Measurements from ENCODE around the gene PCP4L1.
"Not testable (repeated sequence)": the region's sequence is repeated elsewhere in the genome, so short reads cannot be mapped to it uniquely, and the experiment has no call there.

PCP4L1 gene

GRCh38 chr1:161229896-161230295, 28.6 kb upstream of the PCP4L1 start:
- DNase-seq: no peak

- no peak for DNase-seq
These were observed 27.8 kb upstream of the PCP4L1 start for GRCh38 chr1:161230762-161231161.

GRCh38 chr1:161233102-161233501, 25.4 kb upstream of the PCP4L1 start:
- DNase-seq: no peak

- no peak for DNase-seq
These were observed 22.4 kb upstream of the PCP4L1 start for GRCh38 chr1:161235957-161236775.

GRCh38 chr1:161238039-161238473, 20.5 kb upstream of the PCP4L1 start, which contains the start of gene NR1I3:
Gene NR1I3, minus strand, starts transcription at chr1:161238203. Its CDS starts 1,638 bp downstream, at chr1:161236565.
- no peak for DNase-seq

- no peak for DNase-seq
These were observed 16.9 kb upstream of the PCP4L1 start for GRCh38 chr1:161241682-161242081.

GRCh38 chr1:161242313-161242712, 16.2 kb upstream of the PCP4L1 start:
- no peak for DNase-seq

GRCh38 chr1:161244888-161245287, 13.7 kb upstream of the PCP4L1 start:
- no peak for DNase-seq

- DNase-seq: not testable (repeated sequence)
These were observed 8.4 kb upstream of the PCP4L1 start for GRCh38 chr1:161250100-161250499.

- DNase-seq: no peak
These were observed 7.7 kb upstream of the PCP4L1 start for GRCh38 chr1:161250829-161251228.

GRCh38 chr1:161251579-161251978, 7.0 kb upstream of the PCP4L1 start:
- no peak for DNase-seq

GRCh38 chr1:161255302-161255701, 3.2 kb upstream of the PCP4L1 start:
- not testable (repeated sequence) for DNase-seq

GRCh38 chr1:161255955-161256520, 2.5 kb upstream of the PCP4L1 start:
- not testable (repeated sequence) for DNase-seq

GRCh38 chr1:161257109-161257508, 1.4 kb upstream of the PCP4L1 start:
- DNase-seq: not testable (repeated sequence)

- no peak for DNase-seq
These were observed 779 bp downstream of the PCP4L1 start for GRCh38 chr1:161259345-161259702.

GRCh38 chr1:161259765-161260164, 1.2 kb downstream of the PCP4L1 start:
- DNase-seq: no peak

- peak; percentile 73 for DNase-seq
These were observed 2.1 kb downstream of the PCP4L1 start for GRCh38 chr1:161260376-161261260.

- peak; percentile 38 for DNase-seq
These were observed 3.0 kb downstream of the PCP4L1 start for GRCh38 chr1:161261261-161262235.

- DNase-seq: no peak
These were observed 6.8 kb downstream of the PCP4L1 start for GRCh38 chr1:161265305-161265704.

GRCh38 chr1:161266202-161266601, 7.7 kb downstream of the PCP4L1 start:
- DNase-seq: no peak

GRCh38 chr1:161266836-161267235, 8.3 kb downstream of the PCP4L1 start:
- DNase-seq: no peak

- no peak for DNase-seq
These were observed 8.8 kb downstream of the PCP4L1 start for GRCh38 chr1:161267321-161267720.
